GM19035 (cell line): ENCODE data around the gene KRTAP10-3.
"Not testable (repeated sequence)": the region's sequence is repeated elsewhere in the genome, so short reads cannot be mapped to it uniquely, and the experiment has no call there.

Source experiments
- ATAC-seq: cut with Tn5 transposase; IDR thresholded peaks from one replicate; pipeline ENCODE4 v1.9.1; 2021; ENCODE audit not compliant: unreplicated experiment

KRTAP10-3 gene

GRCh38 chr21:44558695-44559094 is at the start of gene KRTAP10-3:
Gene KRTAP10-3 (minus strand): TSS chr21:44558795. CDS start chr21:44558715, 80 bp downstream.
- ATAC-seq, result no peak

GRCh38 chr21:44606495-44606894 is 47.9 kb upstream of the KRTAP10-3 start:
- ATAC-seq, result no peak

- ATAC-seq, result no peak
Observed at GRCh38 chr21:44603911-44604310, 45.3 kb upstream of the KRTAP10-3 start.

- no peak for ATAC-seq
Observed at GRCh38 chr21:44603109-44603875, 44.7 kb upstream of the KRTAP10-3 start.

GRCh38 chr21:44602463-44602850 is 43.9 kb upstream of the KRTAP10-3 start:
- ATAC-seq, result no peak

GRCh38 chr21:44601596-44602462 is 43.2 kb upstream of the KRTAP10-3 start:
- ATAC-seq, result no peak

- ATAC-seq, result not testable (repeated sequence)
Observed at GRCh38 chr21:44601091-44601490, 42.5 kb upstream of the KRTAP10-3 start.

- not testable (repeated sequence) for ATAC-seq
Observed at GRCh38 chr21:44600118-44600978, 41.8 kb upstream of the KRTAP10-3 start, which contains the start of gene KRTAP10-7. Gene KRTAP10-7 (plus strand): TSS chr21:44600597. CDS start chr21:44600622, 25 bp downstream.

GRCh38 chr21:44599264-44600029 is 40.9 kb upstream of the KRTAP10-3 start:
- no peak for ATAC-seq

GRCh38 chr21:44598061-44598460 is 39.5 kb upstream of the KRTAP10-3 start:
- no peak for ATAC-seq

GRCh38 chr21:44596068-44596725 is 37.6 kb upstream of the KRTAP10-3 start:
- ATAC-seq, result no peak

- no peak for ATAC-seq
Observed at GRCh38 chr21:44595524-44595923, 36.9 kb upstream of the KRTAP10-3 start.

- ATAC-seq, result no peak
Observed at GRCh38 chr21:44594406-44594916, 35.9 kb upstream of the KRTAP10-3 start.

- ATAC-seq, result no peak
Observed at GRCh38 chr21:44593598-44594405, 35.2 kb upstream of the KRTAP10-3 start.

- no peak for ATAC-seq
Observed at GRCh38 chr21:44592446-44593311, 34.1 kb upstream of the KRTAP10-3 start, which contains the start of gene KRTAP10-6. Gene KRTAP10-6 (minus strand): TSS chr21:44592505. CDS start chr21:44592484, 21 bp downstream.

GRCh38 chr21:44591801-44592130 is 33.2 kb upstream of the KRTAP10-3 start:
- not testable (repeated sequence) for ATAC-seq
